Osteoblast (primary cell): ENCODE results near the gene ADAM12. TPM values are rescaled to one million over a fixed set of nuclear protein-coding genes. Genes with fewer than 3 reads are reported as not detected.

ENCODE experiments used
- DNase-seq: peaks from one replicate; pipeline ENCODE4 v3.0.0; 2011; ENCODE audit warnings: low spot score, mixed read lengths; ENCODE audit not compliant: insufficient read length; ENCODE audit errors: missing footprints
- H2AFZ ChIP-seq: 2 replicates; pipeline ENCODE4 v1.6.0; 2011; ENCODE audit warnings: mild to moderate bottlenecking, low read length
- H3K27ac ChIP-seq: 2 replicates; pipeline ENCODE4 v1.5.1; 2011; ENCODE audit warnings: mild to moderate bottlenecking, low read depth, low read length, moderate library complexity
- H3K27me3 ChIP-seq: 2 replicates; pipeline ENCODE4 v1.6.0; 2012; ENCODE audit warnings: mild to moderate bottlenecking, control low read depth, inconsistent platforms, low read length, moderate library complexity; ENCODE audit not compliant: insufficient read depth
- H3K36me3 ChIP-seq: 2 replicates; pipeline ENCODE4 v1.5.1; 2011; ENCODE audit warnings: mild to moderate bottlenecking, low read length, control low read depth, moderate library complexity; ENCODE audit not compliant: insufficient read depth
- H3K4me1 ChIP-seq: 2 replicates; pipeline ENCODE4 v1.5.1; 2011; ENCODE audit warnings: mild to moderate bottlenecking, low read length, control low read depth, moderate library complexity; ENCODE audit not compliant: insufficient read depth
- H3K4me2 ChIP-seq: 2 replicates; pipeline ENCODE4 v1.6.0; 2011; ENCODE audit warnings: mild to moderate bottlenecking, low read length; ENCODE audit not compliant: insufficient read depth
- H3K4me3 ChIP-seq: fragments of 200-600 bp; sonication (generic); 3 replicates; pipeline ENCODE4 v1.5.1; 2012; ENCODE audit warnings: mild to moderate bottlenecking, low read length, inconsistent platforms; ENCODE audit not compliant: insufficient read depth
- H3K79me2 ChIP-seq: 2 replicates; pipeline ENCODE4 v1.6.0; 2012; ENCODE audit warnings: mild to moderate bottlenecking, low read length, control low read depth, inconsistent platforms; ENCODE audit not compliant: insufficient read depth
- H3K9me3 ChIP-seq: 2 replicates; pipeline ENCODE4 v1.5.1; 2011; ENCODE audit warnings: low read depth, low read length, control low read depth
- H4K20me1 ChIP-seq: 2 replicates; pipeline ENCODE4 v1.6.0; 2012; ENCODE audit warnings: mild to moderate bottlenecking, low read length, control low read depth; ENCODE audit not compliant: insufficient read depth
- total RNA-seq: library from RNA; depleted of rRNA; stranded (reverse); fragments of >200 nt; gene quantifications from 2 replicates; pipeline ENCODE4 v1.2.3, GENCODE V29; 2012
- TF ChIP-seq, protein P1 (sequence below): IDR thresholded peaks from 2 replicates; pipeline ENCODE4 v1.5.1; 2011; ENCODE audit warnings: mild to moderate bottlenecking, low read depth, low read length, moderate library complexity; ENCODE audit errors: extremely low read depth

ADAM12 gene
- total RNA-seq, 1 donor, result 345 TPM

DNA sequence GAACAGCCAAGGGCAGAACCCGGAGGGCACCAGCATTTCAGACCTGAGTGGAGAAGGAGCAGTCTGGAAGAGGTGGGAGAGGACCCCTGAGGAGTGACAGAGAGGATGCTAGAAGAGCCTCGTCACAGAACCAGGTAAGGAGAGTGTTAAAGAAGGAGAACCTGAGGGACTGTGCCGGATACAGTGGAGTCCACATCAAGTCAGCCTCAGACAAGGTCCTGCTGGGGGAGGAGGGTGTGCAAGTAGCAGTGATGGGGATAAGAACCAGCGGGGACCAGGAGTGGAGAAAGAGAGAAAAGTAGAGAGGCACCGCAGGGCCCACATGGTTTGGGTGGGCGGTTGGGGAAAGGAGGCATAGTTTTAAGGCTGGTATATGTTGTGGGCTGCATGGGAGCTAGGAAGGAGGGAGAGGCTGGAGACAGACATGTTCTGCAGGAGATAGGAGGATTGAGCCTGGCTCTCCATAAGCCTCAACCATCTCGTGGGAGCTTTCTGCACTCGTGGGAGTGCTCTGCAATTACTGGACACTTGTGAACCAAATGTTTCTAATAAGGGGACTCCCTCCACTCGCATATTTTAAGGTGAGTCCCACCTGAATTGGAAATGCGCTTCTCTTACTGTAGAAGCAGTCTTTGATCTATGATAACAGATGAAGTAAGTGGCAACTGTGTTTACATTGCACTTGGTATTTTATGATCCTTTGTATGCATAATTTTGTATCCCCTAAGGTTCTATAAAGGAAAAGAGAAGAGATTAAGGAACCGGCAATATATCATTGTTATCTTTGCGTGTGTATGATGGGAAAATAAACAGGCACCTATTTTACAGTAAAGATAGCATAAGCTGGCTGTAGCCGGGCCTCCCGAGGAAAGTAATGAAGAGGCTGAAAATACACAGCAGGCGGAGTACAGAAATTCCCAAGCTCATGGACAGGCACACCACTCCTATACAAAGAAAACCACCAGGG lies 154.8 kb downstream of the ADAM12 start:
- Histone ChIP-seq H2AFZ (no peak overlapping the region), H3K36me3 (peaks cover 19% of the 10 kb centered on the region), H3K4me3 (no peak overlapping the region), H3K27ac (no peak overlapping the region), H4K20me1 (no peaks in the 10 kb centered on the region), H3K4me1 (peaks cover 15% of the 10 kb centered on the region), H3K79me2 (peaks cover 52% of the 10 kb centered on the region), H3K9me3 (no peaks in the 10 kb centered on the region), H3K4me2 (no peak overlapping the region), H3K27me3 (no peaks in the 10 kb centered on the region)
- no peak for DNase-seq
- TF ChIP-seq, protein P1, sequence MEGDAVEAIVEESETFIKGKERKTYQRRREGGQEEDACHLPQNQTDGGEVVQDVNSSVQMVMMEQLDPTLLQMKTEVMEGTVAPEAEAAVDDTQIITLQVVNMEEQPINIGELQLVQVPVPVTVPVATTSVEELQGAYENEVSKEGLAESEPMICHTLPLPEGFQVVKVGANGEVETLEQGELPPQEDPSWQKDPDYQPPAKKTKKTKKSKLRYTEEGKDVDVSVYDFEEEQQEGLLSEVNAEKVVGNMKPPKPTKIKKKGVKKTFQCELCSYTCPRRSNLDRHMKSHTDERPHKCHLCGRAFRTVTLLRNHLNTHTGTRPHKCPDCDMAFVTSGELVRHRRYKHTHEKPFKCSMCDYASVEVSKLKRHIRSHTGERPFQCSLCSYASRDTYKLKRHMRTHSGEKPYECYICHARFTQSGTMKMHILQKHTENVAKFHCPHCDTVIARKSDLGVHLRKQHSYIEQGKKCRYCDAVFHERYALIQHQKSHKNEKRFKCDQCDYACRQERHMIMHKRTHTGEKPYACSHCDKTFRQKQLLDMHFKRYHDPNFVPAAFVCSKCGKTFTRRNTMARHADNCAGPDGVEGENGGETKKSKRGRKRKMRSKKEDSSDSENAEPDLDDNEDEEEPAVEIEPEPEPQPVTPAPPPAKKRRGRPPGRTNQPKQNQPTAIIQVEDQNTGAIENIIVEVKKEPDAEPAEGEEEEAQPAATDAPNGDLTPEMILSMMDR, result no peak

DNA sequence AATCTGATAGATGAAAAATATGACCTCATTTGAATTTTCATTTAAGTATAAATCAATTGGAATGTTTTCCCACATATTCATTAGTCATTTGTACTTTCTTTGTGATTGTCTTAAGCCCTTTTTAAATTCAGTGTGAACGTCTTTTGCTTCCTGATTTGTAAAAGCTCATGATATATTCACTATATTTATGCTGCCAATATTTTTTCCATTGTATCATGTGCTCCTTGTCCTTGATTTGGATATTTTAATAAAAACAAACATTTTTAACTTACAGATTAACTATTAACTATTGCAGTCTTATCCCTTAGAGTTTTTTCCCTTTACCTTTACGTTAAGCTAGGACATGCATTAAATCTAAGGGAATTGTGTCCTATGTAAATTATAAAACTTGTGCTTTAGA lies 157.7 kb downstream of the ADAM12 start:
- TF ChIP-seq, protein P1, result no peak
- H3K9me3 ChIP-seq, result no peaks in the 10 kb centered on the region
- DNase-seq, result no peak
- peaks cover 52% of the 10 kb centered on the region for H3K79me2 ChIP-seq
- H3K27ac ChIP-seq, result peak overlapping the region; percentile 42
- H3K4me1 ChIP-seq, result peaks cover 32% of the 10 kb centered on the region
- no peaks in the 10 kb centered on the region for H3K27me3 ChIP-seq
- no peak overlapping the region for H2AFZ ChIP-seq
- H3K36me3 ChIP-seq, result peaks cover 16% of the 10 kb centered on the region
- H4K20me1 ChIP-seq, result no peaks in the 10 kb centered on the region
- H3K4me2 ChIP-seq, result no peak overlapping the region
- no peak overlapping the region for H3K4me3 ChIP-seq

DNA sequence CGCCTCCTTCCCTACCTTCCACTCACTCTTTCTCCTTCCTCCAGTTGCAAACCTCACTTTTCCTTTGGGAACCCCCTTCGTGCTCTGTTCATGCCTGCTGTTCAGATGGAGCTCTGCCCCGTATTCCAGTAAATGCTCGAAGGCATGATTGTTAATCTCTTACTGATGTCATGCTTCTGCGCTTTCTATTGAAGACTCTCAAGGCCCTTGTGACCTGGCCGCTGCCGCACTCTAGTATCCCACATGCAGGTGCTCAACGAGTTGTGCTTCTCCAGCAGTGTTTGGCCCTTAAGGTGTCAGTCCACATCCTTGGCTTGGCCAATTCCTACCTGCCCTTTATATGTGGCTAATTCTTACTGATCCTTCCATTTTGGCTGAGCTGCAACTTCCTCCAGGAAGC lies 158.6 kb downstream of the ADAM12 start:
- TF ChIP-seq, protein P1, result no peak
- Histone ChIP-seq H3K27ac (peak overlapping the region; percentile 42), H4K20me1 (no peaks in the 10 kb centered on the region), H3K4me1 (peaks cover 36% of the 10 kb centered on the region), H3K79me2 (peaks cover 59% of the 10 kb centered on the region), H2AFZ (no peak overlapping the region), H3K4me3 (no peak overlapping the region), H3K9me3 (no peaks in the 10 kb centered on the region), H3K4me2 (no peak overlapping the region), H3K36me3 (peaks cover 13% of the 10 kb centered on the region), H3K27me3 (no peaks in the 10 kb centered on the region)
- no peak for DNase-seq

DNA sequence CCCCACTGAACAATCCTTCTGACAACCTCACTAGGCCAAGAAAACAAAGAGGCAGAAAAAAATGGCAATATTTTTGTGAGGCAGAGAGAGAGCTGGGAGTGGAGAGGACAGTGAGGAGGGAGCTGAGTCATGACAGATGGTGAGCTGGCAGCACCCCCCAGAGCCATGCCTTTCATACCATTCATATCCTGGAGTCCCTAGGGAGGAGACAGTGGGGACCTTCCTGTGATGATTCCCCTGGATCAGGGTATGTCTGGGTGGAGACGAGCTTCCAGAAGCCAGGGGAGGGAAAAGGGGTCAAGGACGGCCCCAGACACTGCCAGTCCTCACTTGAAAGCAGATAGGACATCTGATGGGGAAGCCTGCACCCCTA lies 160.5 kb downstream of the ADAM12 start:
- Histone ChIP-seq H3K4me2 (peak overlapping the region; percentile 20), H3K4me3 (no peak overlapping the region), H4K20me1 (no peaks in the 10 kb centered on the region), H3K79me2 (peaks cover 60% of the 10 kb centered on the region), H3K36me3 (peaks cover 10% of the 10 kb centered on the region), H3K9me3 (no peaks in the 10 kb centered on the region), H3K27me3 (no peaks in the 10 kb centered on the region), H3K27ac (peak overlapping the region; percentile 73), H3K4me1 (peaks cover 52% of the 10 kb centered on the region), H2AFZ (no peak overlapping the region)
- DNase-seq, result no peak
- TF ChIP-seq, protein P1, result no peak
